Gastrocnemius medialis (tissue), 4 donors: Measurements from ENCODE around the gene MYO1B. TPM values are rescaled to one million over a fixed set of nuclear protein-coding genes. Genes with fewer than 3 reads are reported as not detected.

ENCODE experiments used
- ATAC-seq, 2 donors: fragments of 150-250 bp; one replicate each; pipeline ENCODE4 v1.9.1; 2016
- DNase-seq, 2 donors: peaks; one replicate each; pipeline ENCODE4 v3.0.0-alpha.2; 2019
- H3K27ac ChIP-seq, 4 donors: fragments of 200-600 bp; sonication (generic); 1 replicate in 1 of 4; 2 replicates in 3 of 4; pipeline ENCODE4 v1.5.1; 2016 to 2018; ENCODE audit warnings: mild to moderate bottlenecking in 2 of 4, moderate library complexity in 1 of 4
- H3K27me3 ChIP-seq, 3 donors: fragments of 200-600 bp; sonication (generic) in 2 of 3; 1 replicate in 1 of 3; 2 replicates in 2 of 3; pipeline versions ENCODE4 v1.5.1 to v1.6.0; 2016 to 2019; ENCODE audit warnings: mild to moderate bottlenecking in 1 of 3, moderate library complexity in 1 of 3
- H3K36me3 ChIP-seq, 2 donors: fragments of 200-600 bp; sonication (generic) in 1 of 2; one replicate each; pipeline ENCODE4 v1.5.1; 2017 to 2018
- H3K4me1 ChIP-seq, 2 donors: fragments of 200-600 bp; sonication (generic) in 1 of 2; one replicate each; pipeline ENCODE4 v1.5.1; 2016 to 2017; ENCODE audit warnings: mild to moderate bottlenecking in 2 of 2
- H3K4me3 ChIP-seq, 4 donors: fragments of 200-600 bp; sonication (generic) in 3 of 4; 1 replicate in 1 of 4; 2 replicates in 3 of 4; pipeline ENCODE4 v1.5.1; 2016 to 2019; ENCODE audit warnings: mild to moderate bottlenecking in 2 of 4
- H3K9me3 ChIP-seq, 3 donors: fragments of 200-600 bp; sonication (generic) in 2 of 3; 1 replicate in 1 of 3; 2 replicates in 2 of 3; pipeline ENCODE4 v1.5.1; 2016 to 2019
- POLR2A ChIP-seq, 2 donors: fragments of 450-650 bp; IDR thresholded peaks; one replicate each; pipeline ENCODE4 v1.6.1; 2017; ENCODE audit warnings: antibody characterized with exemption in 2 of 2, mild to moderate bottlenecking in 2 of 2, moderate library complexity in 2 of 2
- in situ Hi-C, 4 donors: fragments of 200-750 bp; cut with MboI; loops; one replicate each; pipeline versions ENCODE4 v1.15.0 to v1.8.0; 2017; ENCODE audit warnings: low sequenced_read_pairs in 4 of 4
- intact Hi-C: fragments of 100-400 bp; cut with DNase I; formaldehyde crosslinking; loops from one replicate; pipeline ENCODE4 v1.15.1; 2023; ENCODE audit warnings: low total_unique reads
- total RNA-seq, 4 donors: library from RNA; depleted of rRNA; stranded (reverse); fragments of >200 nt; gene quantifications; one replicate each; pipeline versions ENCODE4 v1.1.0 to v1.2.3, GENCODE V29; 2016
- TF ChIP-seq, protein P1 (sequence below), 5 experiments: fragments of 450-650 bp in 3 of 5; fragments of 200-600 bp in 2 of 5; sonication (generic) in 2 of 5; IDR thresholded peaks in 4 of 5; conservative IDR thresholded peaks in 1 of 5; 1 replicate in 4 of 5; 2 replicates in 1 of 5; pipeline ENCODE4 v1.5.1; 2016 to 2019; ENCODE audit warnings: antibody characterized with exemption in 5 of 5, mild to moderate bottlenecking in 3 of 5, moderate library complexity in 3 of 5

MYO1B gene
- total RNA-seq, 4 donors from 2014 or later: 7.0 to 10.8 (median 10.0) TPM

DNA sequence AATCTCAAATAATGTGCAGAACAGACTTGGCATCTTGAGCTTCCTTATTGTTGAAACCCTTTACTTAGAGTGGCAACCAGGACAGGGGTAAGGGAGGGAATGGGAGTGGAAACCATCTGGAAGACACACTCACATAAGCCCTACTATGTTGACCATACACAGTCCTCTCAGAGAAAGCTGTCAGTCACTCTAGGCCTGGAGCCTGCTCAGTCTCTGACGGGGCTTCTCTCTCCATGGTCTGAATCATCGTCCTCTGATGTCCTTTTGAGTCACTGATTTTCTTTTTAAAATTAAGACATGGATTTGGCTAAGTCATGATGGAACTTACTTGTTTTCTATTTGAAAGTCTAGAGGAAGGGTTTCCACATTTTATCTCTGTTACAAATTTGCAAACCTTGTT is 74.0 kb downstream of the MYO1B start:
- H3K27ac ChIP-seq: peak overlapping the region in 1 of 4 donors; percentile 37
- H3K9me3 ChIP-seq: no peaks in the 10 kb centered on the region
- H3K4me1 ChIP-seq: peaks cover 9 to 10% of the 10 kb centered on the region in 2 donors
- ATAC-seq: no peak
- no peak for DNase-seq
- H3K27me3 ChIP-seq: no peaks in the 10 kb centered on the region
- intact Hi-C loops: no loop called here
- H3K4me3 ChIP-seq: no peak overlapping the region
- in situ Hi-C loops: no loop called here
- no peaks in the 10 kb centered on the region for H3K36me3 ChIP-seq
- TF ChIP-seq POLR2A (IDR thresholded peaks at IDR 0.05): no peak
- TF ChIP-seq, protein P1, sequence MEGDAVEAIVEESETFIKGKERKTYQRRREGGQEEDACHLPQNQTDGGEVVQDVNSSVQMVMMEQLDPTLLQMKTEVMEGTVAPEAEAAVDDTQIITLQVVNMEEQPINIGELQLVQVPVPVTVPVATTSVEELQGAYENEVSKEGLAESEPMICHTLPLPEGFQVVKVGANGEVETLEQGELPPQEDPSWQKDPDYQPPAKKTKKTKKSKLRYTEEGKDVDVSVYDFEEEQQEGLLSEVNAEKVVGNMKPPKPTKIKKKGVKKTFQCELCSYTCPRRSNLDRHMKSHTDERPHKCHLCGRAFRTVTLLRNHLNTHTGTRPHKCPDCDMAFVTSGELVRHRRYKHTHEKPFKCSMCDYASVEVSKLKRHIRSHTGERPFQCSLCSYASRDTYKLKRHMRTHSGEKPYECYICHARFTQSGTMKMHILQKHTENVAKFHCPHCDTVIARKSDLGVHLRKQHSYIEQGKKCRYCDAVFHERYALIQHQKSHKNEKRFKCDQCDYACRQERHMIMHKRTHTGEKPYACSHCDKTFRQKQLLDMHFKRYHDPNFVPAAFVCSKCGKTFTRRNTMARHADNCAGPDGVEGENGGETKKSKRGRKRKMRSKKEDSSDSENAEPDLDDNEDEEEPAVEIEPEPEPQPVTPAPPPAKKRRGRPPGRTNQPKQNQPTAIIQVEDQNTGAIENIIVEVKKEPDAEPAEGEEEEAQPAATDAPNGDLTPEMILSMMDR (IDR thresholded peaks at IDR 0.05 in 4 of 5, conservative IDR thresholded peaks at IDR 0.05 in 1 of 5): no peak

DNA sequence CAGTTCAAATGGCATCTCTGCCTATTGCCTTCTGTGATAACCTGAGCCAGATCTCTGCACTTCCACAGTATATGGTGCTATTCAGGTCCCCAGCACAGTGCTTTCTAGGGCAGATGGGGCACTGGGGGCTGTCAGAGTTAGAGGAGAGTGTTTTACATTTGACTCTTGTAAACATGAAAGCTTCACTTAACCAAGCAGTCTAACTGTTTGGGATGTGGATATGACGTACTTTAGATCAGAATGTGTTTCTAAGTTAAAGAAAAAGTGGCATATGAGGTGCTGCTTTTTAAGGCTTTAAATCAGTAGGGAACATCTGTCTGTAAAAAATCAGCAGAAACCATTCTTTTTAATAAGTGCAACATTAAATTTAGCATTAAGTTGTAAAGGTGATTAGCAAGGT is 75.7 kb downstream of the MYO1B start:
- Histone ChIP-seq H3K27me3 (no peaks in the 10 kb centered on the region), H3K36me3 (no peaks in the 10 kb centered on the region), H3K4me3 (no peak overlapping the region), H3K4me1 (peaks cover 9 to 10% of the 10 kb centered on the region in 2 donors), H3K27ac (no peak overlapping the region), H3K9me3 (no peaks in the 10 kb centered on the region)
- no peak for DNase-seq
- intact Hi-C loops: no loop called here
- no peak for ATAC-seq
- TF ChIP-seq POLR2A (IDR thresholded peaks at IDR 0.05): no peak
- TF ChIP-seq, protein P1 (IDR thresholded peaks at IDR 0.05 in 4 of 5, conservative IDR thresholded peaks at IDR 0.05 in 1 of 5): no peak
- in situ Hi-C loops: no loop called here

DNA sequence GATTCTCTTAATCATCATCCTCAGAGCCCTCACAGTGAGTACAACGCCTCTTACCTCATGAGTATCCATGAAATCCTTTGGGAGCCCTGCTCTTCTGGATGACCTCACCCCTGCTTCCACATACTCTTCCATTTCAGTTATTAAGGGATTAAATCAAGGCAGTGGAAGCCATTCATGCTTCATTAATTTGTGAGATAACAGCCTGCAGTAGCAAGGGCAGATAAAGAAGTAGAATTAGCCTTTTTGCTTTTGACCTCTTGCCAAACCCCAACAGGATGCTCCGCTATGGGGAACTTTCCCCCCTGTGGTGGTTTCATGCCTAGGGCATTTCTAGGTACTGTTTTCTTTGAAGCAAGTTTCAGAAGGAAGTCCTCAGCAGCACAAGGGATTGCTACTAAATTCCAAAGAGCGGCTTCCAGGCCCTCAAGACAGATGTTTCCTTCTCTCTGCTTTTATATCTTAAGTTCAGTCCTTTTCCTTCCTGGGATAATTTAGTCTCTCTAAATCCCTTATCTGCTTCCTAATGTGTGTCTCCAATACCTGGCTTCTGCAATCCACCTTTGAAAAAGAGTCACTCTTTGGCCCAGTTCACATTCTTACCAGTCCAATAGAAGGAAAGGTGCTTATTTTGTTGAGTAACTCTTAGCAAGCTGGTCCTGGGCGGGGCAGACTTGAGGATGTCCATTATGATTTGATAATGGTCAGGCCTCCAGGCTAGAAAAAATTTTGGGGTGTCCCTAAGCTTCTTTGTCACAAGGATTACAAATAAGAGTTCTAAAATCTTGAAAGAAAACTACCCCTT is 76.9 kb downstream of the MYO1B start:
- in situ Hi-C loops (no loop called here), intact Hi-C loops (no loop called here)
- DNase-seq (no peak), ATAC-seq (peak in 1 of 2 donors; percentile 42)
- TF ChIP-seq, protein P1 (IDR thresholded peaks at IDR 0.05 in 4 of 5, conservative IDR thresholded peaks at IDR 0.05 in 1 of 5): no peak
- no peak for TF ChIP-seq POLR2A (IDR thresholded peaks at IDR 0.05)
- Histone ChIP-seq H3K27ac (peak overlapping the region in 3 of 4 donors; percentile 14 to 28 (median 26)), H3K9me3 (no peaks in the 10 kb centered on the region), H3K27me3 (no peaks in the 10 kb centered on the region), H3K4me3 (no peak overlapping the region), H3K36me3 (no peaks in the 10 kb centered on the region), H3K4me1 (peaks cover 9 to 10% of the 10 kb centered on the region in 2 donors)

DNA sequence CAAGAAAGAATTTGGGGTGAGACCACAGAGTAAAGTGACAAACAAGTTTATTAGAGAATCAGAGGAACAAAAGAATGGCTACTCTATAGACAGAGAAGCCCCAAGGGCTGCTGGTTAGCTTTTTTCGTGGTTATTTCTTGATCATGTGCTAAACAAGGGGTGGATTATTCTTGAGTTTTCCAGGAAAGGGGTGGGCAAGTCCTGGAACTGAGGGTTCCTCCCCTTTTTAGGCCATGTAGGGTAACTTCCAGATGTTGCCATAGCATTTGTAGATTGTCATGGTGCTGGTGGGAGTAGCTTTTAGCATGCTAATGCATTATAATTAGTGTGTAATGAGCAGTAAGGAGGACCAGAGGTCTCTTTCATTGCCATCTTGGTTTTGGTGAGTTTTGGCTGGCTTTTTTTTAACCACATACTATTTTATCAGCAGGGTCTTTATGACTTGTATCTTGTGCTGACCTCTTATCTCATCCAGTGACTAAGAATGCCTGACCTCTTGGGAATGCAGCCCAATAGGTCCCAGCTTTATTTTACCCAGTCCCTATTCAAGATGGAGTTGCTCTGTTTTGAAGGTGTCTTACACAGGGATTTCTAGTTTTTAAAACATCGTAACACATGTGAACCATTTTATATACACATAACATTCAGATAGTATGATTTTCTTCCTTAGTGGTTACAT is 77.8 kb downstream of the MYO1B start:
- ATAC-seq (no peak), DNase-seq (no peak)
- TF ChIP-seq, protein P1 (IDR thresholded peaks at IDR 0.05 in 4 of 5, conservative IDR thresholded peaks at IDR 0.05 in 1 of 5): no peak
- no peak for TF ChIP-seq POLR2A (IDR thresholded peaks at IDR 0.05)
- Histone ChIP-seq H3K27ac (no peak overlapping the region), H3K9me3 (no peaks in the 10 kb centered on the region), H3K36me3 (no peaks in the 10 kb centered on the region), H3K27me3 (no peaks in the 10 kb centered on the region), H3K4me3 (no peak overlapping the region), H3K4me1 (peaks cover 9% of the 10 kb centered on the region in 2 donors)
- intact Hi-C loops: no loop called here
- in situ Hi-C loops: no loop called here
